NOMO-1 treated with DMSO at 0.1 percent for 48 hours (cell line): ENCODE data around the gene ACADVL.
A peak's percentile ranks its signal among the peaks of the same experiment; 100 is the strongest.

ENCODE experiments used
- DNase-seq: peaks from one replicate; lab custom pipeline; 2025; ENCODE audit not compliant: unreplicated experiment; lab: John Stamatoyannopoulos, UW

ACADVL gene

DNA sequence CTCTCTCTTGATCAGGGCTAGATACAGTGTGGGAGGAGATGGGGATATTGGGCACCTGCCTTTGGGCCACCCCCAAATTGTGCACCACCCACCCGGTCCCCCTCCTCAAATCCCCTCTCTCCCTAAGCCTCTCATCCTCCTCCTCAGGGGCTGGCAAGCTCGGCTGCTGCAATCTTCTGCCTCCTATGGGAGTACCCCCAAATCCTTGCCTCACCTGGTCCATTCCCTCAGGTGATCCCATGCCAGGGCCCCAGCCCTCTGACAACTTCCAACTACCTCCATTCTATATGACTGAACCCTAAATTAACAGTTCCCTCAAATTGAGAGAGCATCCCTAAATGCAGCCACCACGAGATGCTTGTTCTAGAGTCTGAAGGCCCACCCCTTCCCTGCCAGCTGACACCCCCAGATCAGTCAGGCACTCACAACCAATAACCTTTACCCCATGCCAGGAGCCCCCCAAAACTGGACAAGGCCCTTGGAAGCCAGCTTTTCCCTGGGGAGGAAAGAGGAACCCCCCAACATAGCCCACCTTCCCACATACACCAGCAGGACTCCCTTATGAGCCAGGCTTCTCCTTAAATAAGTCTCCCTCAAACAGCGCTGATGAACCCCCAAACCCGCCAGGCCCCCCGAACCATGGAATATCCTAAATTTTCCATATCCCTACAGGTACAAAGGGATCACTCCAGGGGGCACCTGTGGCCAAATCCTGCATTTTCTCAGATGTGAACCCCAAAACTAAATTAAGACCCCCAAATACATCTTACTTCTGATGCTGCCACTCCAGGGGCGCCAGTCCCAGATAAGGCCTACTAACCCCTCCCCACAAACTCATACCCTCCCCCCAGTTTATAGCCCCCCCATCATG is 3.3 kb upstream of the ACADVL start:
- no peak for DNase-seq

DNA sequence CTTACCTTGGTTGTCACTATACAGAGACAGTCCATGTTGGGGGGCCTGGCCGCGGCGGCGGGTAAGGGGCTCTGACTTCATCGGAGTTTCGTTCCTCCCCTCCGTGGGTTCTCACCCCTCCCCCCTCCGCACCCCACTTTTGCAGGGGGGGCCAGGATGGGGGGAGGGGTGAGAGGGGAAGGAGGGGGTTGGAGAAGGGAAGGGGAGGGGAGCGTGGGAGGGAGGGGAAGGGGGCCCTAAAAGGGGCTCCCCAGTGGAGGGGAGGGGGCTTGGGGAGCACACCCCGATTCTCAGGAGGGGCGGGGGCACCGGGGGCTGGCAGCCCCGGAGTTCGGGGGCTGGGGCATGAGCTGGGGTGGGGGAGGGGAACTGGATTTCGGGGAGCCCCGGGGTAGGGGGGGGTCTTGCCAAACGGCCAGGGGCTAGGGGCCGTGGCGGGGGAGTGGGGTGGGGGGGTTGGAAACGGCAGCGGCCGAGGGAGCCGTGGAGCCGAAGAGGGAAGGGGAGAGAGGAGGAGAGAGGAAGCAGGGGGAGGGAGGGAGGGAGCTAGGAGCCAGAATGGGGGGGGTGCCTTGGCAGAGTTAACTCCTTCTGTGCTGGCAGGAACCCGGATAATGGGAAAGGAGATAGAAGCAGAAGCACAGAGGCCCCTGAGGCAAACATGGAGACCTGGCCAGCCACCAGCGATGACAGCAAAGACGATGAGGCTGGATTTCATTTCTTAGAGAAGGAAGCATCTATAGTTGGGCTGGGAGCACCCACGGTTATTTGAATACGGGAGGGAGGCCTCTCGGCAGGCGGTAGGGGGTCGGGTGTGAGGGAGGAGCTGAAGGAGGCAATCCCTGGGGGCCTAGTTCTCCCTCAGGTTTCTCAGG is 2.4 kb upstream of the ACADVL start:
- DNase-seq, result peak; percentile 68

DNA sequence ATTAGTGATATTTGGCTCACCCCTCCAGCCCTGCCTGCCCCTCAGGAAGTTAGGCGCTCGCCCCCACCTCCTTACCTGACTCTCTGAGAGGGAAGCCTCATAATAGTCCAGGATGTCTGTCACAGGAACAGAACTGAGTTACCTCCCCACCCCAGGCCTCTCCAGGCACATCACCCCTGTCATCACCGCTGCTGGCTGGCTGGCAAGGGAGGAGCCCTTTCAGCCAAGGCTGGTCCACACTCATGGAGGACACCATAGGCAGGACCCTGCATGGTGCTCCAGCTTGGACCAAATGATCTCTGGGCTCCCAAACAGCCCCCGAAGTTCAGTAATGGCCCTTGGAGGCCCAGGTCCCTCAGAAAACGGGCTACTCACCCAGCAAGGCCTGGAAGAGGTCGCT is 1.6 kb upstream of the ACADVL start:
- DNase-seq, result no peak

DNA sequence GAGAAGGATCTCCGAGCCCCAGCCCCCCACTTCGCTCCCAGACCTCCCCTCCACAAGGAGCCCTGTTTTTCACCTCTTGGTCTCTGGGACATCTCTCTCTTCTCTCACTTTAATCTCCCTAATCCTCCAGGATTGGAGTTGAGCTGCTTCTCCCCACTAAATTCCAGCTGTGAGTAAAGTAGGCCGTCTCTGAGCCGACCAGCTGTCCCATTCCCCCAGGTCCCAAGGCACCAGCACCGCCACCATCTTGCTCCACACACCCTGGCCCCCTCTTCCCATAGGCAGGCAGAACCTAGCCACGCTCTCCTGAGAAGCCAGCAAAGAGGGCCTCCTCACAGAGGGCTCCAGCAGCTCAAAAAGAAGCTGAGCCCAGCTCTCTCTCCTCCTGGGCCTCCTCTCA is 980 bp upstream of the ACADVL start:
- DNase-seq, result no peak

DNA sequence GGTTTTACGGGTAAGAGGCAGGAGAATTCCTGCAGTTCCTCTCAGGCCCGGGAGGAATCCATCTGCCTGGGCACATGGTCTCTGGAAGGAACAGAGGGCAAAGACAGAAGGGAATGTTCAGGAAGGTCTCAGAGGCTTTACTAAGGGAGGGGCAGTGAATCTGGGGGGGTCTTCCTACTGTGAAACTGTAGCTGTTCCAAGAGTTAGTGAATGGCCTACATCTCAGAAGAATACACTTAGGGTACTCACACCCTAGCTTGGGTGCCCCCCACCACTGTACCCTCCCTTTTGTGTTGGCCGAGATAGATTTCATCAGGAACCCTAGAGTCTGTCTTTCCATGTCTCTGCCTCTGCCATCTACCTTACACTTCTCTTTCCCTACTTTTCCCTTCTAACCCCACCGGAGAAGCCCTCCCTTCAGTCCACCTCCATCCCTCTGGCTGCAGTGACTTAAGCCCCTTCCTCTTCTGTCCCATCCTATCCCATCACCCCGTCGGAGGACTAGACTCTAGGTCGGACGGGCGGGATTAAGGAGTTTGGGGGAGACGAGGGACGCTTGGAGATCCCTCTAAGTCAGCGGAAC is 418 bp upstream of the ACADVL start:
- no peak for DNase-seq

DNA sequence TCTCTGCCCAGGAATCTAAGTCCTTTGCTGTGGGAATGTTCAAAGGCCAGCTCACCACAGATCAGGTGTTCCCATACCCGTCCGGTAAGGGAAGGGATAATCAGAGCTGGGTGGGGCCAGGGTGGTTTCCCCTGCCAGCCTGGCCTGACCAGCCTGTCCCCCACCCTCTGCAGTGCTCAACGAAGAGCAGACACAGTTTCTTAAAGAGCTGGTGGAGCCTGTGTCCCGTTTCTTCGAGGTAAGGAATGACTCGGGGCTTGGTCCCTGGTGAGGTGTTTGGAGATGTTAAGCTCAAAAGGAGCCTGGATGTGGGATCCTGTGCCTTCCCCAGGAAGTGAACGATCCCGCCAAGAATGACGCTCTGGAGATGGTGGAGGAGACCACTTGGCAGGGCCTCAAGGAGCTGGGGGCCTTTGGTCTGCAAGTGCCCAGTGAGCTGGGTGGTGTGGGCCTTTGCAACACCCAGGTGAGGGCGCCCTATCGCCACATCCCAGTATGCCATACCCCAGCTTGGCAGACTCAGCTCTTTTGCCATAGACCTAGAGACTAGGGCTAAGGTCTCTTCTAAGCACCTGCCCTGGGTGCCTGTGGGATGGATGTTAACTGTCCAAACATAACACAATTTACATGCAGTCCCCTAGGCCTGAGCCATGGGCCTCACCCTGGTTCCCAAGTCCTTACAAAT is 997 bp downstream of the ACADVL start:
- peak; percentile 66 for DNase-seq

DNA sequence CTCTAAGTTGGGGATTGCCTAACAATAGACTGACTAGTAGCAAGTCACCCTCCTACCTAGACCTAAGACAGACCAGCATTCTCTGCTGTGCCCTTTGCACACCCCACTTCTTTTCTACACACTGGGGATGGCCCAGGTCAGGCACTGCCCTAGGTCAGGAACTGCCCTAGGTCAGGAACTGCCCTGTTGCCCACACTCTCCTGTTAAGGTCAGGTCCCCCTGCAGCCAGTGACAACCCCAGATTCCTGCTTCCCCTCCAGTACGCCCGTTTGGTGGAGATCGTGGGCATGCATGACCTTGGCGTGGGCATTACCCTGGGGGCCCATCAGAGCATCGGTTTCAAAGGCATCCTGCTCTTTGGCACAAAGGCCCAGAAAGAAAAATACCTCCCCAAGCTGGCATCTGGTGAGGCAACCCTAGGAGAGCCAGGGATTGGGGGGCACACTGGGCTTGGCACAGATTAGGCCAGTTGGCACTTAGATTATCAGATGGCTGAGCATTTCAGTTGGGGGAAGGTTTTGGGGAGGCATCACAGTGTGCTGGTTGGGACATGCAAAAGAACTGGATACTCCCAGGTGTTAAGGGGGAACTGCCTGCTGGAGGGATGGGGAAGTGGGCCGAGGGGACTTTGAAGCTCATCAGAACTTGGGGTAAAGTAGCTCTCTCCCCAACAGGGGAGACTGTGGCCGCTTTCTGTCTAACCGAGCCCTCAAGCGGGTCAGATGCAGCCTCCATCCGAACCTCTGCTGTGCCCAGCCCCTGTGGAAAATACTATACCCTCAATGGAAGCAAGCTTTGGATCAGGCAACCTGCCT is 1.7 kb downstream of the ACADVL start:
- no peak for DNase-seq

DNA sequence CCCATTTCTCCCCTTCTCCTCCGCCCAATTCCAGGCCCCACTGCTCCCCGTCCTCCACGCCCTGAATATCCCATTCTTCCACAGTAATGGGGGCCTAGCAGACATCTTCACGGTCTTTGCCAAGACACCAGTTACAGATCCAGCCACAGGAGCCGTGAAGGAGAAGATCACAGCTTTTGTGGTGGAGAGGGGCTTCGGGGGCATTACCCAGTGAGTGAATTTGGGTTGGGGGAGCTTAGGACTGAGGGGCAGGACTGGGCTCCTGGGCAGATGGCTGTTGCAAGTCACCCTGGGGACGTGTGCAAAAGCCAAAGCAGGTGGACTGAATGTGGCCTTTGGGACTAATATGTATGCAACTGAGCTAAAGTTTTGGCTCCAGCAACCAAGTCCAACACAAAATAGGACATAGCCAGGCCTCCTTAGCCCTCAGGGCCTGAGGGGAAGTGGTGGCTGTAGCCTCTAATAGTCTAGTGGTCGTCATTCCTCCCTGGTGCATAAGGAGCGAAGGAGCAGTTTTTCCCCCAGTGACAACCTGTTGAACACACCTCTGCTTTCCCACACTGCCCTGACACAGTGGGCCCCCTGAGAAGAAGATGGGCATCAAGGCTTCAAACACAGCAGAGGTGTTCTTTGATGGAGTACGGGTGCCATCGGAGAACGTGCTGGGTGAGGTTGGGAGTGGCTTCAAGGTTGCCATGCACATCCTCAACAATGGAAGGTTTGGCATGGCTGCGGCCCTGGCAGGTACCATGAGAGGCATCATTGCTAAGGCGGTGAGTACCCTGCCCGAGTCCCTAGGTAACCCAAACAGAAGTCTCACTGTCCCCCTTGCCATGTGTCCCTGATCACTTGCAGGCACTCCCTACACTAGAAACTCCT is 2.6 kb downstream of the ACADVL start:
- no peak for DNase-seq

DNA sequence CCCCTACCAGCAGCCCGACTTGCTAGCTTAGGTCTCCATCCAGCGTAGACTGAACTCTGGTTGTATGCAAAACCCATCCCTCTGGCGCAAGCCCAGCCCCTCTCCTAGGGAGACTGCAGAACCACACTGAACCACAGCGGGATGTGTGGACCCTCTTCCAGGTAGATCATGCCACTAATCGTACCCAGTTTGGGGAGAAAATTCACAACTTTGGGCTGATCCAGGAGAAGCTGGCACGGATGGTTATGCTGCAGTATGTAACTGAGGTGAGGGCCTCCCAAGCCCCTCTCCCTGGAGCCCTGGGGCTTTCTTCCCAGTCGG is 3.2 kb downstream of the ACADVL start:
- DNase-seq, result no peak

DNA sequence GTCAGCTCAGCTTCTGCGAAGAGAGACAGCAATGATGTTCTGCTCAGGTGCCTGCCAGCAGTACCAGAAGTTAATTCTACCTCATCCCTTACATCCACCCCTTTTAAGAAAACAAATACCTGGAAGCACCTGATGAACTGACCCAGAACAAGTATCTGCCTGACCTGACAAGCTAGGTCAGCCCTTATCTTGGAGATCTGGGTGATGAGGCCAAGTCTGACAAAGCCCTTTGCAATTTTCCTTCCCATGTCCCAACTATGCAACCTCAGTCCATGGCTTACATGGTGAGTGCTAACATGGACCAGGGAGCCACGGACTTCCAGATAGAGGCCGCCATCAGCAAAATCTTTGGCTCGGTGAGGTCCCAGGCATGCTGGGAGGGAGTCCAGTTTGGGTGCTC is 3.6 kb downstream of the ACADVL start:
- no peak for DNase-seq

DNA sequence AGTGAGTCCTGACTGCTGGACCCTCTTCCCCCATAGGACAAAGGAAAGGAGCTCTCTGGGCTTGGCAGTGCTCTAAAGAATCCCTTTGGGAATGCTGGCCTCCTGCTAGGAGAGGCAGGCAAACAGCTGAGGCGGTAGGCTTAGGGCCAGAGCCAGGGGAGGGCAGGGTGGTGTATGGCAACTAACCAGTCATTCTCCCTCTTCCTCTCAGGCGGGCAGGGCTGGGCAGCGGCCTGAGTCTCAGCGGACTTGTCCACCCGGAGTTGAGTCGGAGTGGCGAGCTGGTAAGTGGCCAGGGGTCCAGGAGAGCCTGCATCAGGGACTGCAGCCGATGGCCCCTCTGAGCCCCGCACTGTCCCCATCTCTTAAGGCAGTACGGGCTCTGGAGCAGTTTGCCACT is 4.4 kb downstream of the ACADVL start:
- no peak for DNase-seq

DNA sequence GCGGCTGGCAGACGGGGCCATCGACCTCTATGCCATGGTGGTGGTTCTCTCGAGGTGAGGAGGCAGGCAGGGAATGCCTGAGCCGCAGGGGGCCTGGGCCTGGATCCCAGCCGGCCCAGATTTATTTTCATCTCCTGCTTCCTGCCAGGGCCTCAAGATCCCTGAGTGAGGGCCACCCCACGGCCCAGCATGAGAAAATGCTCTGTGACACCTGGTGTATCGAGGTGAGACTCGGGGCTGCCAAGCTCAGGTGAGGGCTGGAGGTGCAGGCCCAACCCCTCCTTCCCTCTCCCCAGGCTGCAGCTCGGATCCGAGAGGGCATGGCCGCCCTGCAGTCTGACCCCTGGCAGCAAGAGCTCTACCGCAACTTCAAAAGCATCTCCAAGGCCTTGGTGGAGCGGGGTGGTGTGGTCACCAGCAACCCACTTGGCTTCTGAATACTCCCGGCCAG is 4.9 kb downstream of the ACADVL start:
- DNase-seq, result no peak

DNA sequence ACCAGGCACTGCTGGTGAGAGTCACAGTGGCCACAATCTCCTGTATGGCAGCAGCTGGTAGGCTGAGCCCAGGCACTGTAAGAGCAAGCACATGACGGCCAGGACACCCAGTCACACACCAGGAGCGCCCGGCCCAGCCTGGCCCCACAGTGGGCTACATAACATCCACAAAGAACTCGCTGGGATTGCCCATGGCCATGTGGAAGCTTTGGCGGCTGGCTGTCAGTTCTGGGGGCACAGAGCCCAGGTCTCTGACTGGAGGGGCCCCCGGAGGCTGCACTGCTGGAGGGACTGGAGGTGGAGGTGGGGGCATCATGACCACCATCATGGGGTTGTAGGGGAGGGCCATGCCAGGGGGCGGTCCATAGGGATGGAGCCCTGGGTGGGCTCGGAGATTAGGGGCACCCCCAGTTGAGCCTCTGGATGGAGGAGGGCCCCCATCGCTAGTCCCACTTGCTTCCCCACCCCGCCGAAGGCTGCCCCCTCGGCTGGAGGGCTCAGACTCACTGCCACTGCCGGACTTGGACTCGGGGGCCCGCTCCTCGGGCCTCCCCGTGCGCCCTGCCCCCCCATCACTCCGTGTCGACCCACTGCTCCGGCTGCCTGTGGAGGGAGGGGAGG is 6.1 kb downstream of the ACADVL start:
- no peak for DNase-seq

DNA sequence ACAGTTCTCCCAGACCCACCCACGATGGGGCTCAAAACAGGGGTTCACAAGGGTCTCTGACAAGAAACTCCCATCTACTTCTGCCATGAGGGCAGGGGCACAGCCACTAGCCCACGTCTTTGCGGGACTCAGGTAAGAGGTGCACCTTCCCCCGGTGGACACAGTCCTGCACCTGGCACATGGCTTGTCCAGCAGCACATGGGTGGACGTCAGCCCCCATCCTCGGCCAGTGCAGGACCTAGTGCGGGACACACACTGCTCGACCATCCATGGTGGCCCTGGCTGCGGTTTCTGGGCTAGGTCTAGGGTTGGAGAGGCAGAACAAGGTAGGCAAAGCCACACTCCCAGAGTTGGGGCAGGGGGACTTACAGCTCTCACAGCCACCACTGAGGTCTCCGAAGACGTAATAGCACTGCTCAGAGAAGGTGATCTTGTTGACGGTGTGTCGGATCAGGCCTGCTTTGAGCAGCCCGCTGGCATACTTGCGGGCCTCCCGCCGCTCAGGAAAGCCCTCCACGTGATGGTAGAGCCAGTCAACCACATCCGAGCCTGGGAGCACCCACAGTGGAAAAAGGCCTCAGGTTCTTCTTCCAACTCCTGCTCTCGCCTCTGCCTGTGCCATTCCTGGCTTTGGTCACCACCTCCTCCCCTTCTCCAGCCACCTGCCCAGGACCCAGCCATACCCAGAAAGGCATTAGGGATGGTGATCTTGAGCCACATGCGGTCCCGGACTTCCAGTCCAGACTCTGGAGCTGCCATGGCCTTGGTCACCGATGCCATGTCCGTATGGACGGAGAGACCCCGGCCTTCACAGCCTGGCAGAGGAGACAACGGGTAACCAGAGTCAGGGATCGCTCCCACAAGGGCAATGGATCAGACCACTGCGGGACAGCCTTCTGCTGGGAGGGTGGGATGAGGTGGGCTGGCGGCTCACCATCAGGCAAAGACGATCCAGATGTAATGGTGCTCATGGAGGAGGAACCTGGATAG is 7.3 kb downstream of the ACADVL start:
- DNase-seq, result no peak

DNA sequence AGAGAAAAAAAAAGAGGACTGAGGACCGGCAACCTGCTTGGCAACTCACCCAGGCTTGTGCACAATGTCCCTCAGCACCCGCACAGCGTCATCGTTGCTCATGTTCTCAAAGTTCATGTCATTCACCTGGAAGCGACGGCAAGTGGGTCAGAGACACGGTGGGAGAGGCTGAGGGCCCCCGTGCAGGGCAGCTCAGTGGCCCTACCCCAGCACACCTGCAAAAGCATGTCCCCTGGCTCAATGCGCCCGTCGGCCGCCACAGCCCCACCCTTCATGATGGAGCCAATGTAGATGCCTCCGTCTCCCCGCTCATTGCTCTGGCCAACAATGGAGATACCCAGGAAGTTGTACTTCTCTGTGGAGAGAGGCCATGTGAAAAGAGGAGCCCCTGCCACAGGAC is 9.2 kb downstream of the ACADVL start:
- no peak for DNase-seq

DNA sequence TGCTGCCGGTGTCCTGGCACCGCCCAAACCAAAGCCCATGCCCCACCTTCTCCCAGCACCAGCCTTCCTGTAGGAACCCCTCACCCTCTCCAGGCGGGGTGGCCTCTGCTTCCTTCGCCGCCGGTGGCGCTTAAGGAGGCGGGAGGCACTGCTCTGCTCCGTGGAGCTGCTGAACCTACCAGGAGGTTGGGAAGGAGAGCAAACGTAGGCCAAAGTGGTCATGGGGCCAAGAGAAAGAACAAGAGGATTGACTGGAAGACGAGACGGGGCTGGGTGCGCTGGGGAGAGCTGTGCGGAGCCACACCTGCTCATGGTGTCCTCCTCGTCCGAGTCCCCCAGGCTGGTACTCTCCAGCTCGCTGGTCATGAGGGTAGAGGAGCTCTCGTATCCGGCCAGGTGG is 9.8 kb downstream of the ACADVL start:
- no peak for DNase-seq

DNA sequence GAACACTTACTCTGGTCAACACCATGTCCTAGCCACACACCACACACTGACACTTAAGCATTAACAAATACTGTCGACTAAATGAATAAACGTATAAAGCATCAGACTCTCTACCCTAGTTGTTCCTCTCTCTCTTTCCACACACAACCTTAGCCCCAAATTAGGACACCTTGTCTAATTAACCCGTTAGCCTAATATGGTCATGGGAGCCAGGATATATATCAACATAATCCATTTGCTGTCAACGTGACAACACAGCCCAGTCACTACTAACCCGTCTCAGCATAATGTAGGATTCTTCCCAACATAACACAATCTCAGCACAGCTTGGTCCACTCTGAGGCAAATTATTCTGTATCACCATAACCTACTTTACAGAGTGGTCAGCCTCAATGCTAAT is 12.4 kb downstream of the ACADVL start:
- no peak for DNase-seq

DNA sequence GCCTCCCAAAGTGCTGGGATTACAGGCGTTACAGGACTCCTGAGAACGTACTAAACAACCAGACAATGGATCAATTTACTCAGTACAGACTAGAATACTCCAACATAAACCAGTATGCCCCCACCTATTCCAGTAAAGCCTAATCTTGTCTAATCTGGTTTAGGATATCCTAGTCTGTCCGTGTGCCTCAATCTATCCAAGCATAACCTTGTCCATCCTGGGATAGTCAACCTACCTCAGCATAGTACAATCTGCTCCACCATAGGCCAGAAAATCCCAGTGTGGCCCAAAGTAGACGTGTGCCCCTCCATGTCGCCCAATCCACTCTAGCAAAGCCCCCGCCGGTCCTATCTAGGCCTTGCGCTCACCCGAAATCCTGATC is 14.0 kb downstream of the ACADVL start:
- no peak for DNase-seq
